T1000 (cell line): ENCODE measurements around the gene SPPL2A.

Experiments
- DNase-seq: peaks from one replicate; lab custom pipeline; 2025; ENCODE audit warnings: mixed read lengths; lab: John Stamatoyannopoulos, UW

The SPPL2A gene

GRCh38 chr15:50686469-50687301 is 78.8 kb downstream of the SPPL2A start, which contains the start of gene TRPM7:
TRPM7 (minus strand) TSS chr15:50686797; CDS start chr15:50686533, 264 bp downstream.
- DNase-seq: peak; percentile 84

- no peak for DNase-seq
Measured at GRCh38 chr15:50685976-50686468, 79.5 kb downstream of the SPPL2A start.

GRCh38 chr15:50685191-50685975 is 80.1 kb downstream of the SPPL2A start:
- DNase-seq: no peak

GRCh38 chr15:50681467-50681866 is 84.0 kb downstream of the SPPL2A start:
- no peak for DNase-seq

GRCh38 chr15:50676799-50677483 is 88.6 kb downstream of the SPPL2A start:
- DNase-seq: no peak

GRCh38 chr15:50675535-50676144 is 89.9 kb downstream of the SPPL2A start:
- DNase-seq: no peak

GRCh38 chr15:50670115-50670514 is 95.4 kb downstream of the SPPL2A start:
- DNase-seq: no peak

GRCh38 chr15:50669611-50670010 is 95.9 kb downstream of the SPPL2A start:
- no peak for DNase-seq

- no peak for DNase-seq
Measured at GRCh38 chr15:50665938-50666337, 99.6 kb downstream of the SPPL2A start.

- no peak for DNase-seq
Measured at GRCh38 chr15:50655555-50655954, 110.0 kb downstream of the SPPL2A start.

GRCh38 chr15:50653156-50653743 is 112.3 kb downstream of the SPPL2A start:
- DNase-seq: no peak

- no peak for DNase-seq
Measured at GRCh38 chr15:50652671-50653070, 112.8 kb downstream of the SPPL2A start.
